ENCODE results near the gene AKR7A2.
"Not testable (repeated sequence)": the region's sequence is repeated elsewhere in the genome, so short reads cannot be mapped to it uniquely, and the experiment has no call there.

The AKR7A2 gene

DNA sequence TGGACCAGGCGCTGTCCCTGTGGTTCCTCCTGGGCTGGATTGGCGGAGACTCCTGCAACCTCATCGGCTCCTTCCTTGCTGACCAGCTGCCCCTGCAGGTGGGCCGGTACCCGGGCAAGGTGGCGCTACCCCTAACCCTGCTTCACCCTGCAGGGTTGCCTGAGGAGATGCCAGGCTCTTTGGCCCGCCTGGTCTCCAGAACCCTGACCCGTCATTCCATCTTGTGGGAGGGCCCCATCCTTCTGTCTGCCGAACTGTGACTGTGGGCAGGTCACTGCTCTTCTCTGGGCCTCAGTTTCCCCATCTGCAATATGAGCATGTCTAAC, 12.7 kb upstream of the AKR7A2 start:
- no peak for DNase-seq

- DNase-seq, result no peak
These were observed 12.2 kb upstream of the AKR7A2 start for GRCh38 chr1:19323987-19324664.

- DNase-seq, result no peak
These were observed 10.5 kb upstream of the AKR7A2 start for GRCh38 chr1:19322481-19322880.

DNA sequence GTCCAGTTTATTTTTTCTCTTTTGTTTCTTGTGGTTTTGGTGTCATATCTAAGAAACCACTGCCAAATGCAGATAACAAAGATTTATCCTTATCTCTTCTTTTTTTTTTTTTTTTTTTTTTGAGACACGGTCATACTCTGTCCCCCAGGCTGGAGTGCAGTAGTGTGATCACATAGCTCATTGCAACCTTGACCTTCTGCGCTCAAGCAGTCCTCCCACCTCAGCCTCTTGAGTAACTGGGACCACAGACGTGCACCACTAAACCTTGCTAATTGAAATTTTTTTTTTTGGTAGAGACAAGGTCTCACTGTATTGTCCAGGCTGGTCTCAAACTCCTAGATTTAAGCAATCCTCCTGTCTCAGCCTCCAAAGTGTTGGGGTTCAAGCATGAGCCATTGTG, 9.1 kb upstream of the AKR7A2 start:
- DNase-seq, result no peak

DNA sequence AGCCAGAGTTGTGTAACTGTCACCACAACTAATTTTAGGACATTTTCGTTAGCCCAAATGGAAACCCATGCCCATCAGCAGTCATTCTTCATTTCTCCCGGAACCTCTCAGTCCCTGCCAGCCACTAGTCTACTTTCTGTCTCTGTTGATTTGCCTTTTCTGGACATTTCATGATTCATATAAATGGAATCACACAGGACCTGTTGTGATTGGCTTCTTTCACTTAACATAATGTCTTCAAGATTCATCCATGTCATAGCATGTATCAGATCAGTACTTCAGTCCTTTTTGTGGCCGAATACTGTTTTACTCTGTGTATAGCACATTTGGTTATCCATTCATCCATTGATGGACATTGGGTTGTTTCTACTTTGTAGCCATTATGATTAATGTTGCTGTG, 7.3 kb upstream of the AKR7A2 start:
- no peak for DNase-seq

GRCh38 chr1:19317126-19317910, 5.4 kb upstream of the AKR7A2 start:
- no peak for DNase-seq

GRCh38 chr1:19315378-19316198, 3.6 kb upstream of the AKR7A2 start:
- no peak for DNase-seq

DNA sequence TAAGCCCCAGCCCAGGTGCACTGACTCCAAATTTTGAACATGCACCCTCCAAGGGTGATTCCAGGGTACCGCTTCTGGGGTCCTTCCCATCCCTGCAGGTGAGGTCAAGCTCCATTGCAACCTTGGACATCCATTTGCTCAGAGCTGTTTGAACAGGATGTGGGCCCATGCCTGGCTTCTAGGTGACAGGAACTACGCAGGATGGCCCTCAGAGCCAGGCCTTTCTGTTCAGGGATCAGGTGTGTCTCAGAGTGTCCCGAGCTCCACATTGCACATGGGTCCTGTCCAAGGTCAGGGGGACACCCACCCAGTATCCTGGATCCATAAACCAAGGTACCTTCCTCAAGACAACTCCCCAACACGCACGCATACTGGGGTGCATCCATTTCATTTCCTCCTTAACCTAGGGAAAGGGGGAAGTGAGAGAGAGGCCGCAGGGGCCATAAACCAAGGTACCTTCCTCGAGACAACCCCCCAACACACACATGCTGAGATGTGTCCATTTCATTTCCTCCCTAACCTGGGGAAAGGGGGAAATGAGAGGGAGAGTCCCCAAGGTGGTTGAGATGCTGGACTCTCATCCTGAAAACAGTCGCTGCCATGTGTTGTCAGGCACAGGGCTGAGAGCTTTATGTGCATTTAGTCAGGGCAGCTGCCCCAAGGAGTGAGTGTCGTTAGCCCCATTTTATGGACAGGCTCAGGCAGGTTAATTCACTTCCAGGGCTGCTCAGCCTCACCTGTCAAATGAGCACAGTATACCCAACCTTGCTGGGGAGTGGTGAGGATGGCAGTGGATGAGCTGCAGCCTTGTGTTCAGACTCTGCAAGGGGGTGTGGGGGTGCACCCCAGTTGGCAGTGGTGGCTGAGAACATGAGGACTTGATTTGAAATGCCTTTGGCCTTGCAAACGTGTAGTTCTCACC, 2.3 kb upstream of the AKR7A2 start:
- no peak for DNase-seq

DNA sequence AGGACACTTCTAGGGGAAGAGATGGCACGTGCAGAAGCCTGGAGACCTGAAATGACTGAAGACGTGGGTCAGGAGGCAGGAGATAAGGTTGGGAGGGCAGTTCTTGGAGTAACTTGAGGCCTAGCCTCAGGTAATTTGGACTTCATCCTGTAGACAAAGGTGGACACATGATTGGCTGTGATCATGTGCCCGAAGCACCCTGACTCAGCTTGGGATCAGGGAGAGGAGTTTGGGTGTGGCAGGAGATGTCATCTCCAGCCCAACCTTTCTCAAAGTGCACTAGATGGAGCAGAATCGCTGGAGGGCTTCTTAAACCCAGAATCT, 1.7 kb upstream of the AKR7A2 start:
- DNase-seq, result no peak

GRCh38 chr1:19312782-19313635, 1.1 kb upstream of the AKR7A2 start:
- DNase-seq, result no peak

DNA sequence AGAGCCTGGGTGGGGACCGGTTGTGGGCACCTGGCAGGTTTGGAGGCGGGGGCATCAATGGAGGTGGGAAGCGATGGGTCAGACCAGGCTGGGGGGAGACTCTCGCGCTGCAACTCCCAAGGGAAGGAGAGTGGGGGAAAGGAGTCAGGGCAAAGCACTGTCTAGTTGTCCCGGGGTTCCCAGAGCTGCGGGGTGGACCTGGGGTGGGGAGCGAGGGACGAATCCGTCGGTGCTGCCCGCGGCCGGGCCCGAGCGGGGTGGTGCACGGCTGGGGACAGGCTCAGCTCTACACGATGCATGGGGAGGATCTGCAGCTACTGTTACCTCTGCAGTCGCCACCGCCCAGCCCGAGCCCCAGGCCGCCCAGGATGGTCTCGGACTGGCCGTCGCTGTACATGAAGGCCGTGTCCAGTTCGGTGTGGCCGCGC, 427 bp downstream of the AKR7A2 start:
- peak; percentile 17 for DNase-seq

DNA sequence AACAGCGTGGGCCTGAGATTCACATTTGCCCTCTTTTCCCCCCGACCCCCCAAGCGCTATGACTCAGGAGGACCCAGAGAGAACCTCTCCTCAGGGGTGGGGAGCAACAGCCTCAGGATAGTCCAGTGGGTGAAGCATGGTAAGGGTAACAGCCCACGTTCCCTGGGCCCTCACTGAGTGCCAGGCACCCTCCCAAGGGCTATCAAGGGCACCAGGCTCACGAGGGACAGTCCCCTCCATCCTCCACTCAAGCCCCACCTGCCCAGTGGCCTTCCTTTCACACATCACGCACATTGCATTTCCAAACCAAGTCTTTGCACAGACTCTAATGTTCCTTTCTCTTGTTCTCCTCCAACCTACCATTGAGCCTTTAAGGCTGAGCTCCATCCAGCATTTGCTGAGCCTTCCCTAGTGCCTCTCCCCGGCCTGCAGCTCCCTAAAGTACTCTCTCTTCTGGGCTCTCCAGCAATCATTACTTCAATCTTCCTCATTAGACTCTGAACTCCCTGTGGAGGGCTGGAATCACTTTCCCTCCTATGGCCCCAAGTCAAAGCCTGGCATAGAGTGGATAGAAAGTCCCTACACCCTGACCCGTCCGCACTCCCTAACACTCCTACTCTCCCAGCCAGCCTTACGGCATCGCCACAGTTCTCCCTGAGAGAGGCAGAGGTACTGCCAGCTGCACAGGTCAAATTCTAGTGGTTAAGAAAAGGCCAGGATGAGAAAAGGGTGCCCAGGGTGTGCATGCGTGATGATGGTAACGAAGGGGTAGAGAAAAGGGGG, 1.0 kb downstream of the AKR7A2 start:
- no peak for DNase-seq

DNA sequence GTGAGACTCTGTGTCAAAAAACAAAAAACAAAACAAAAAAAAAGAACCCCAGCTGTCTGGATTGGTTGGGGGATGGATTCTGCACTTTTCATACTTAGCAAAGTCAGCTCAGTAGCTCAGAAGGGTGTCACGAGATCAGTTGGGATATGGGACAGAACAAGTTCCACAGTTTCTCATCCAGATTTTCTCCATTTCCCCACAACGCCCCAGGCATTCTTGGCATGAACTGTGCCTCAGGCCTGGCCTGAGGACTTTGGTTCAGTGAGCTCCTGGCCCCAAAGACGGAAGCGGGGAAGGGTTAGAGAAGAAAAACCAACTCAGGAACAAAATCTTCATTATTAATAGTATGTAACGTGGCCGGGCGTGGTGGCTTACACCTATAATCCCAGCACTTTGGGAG, 1.9 kb downstream of the AKR7A2 start:
- no peak for DNase-seq

GRCh38 chr1:19309123-19309813, 2.7 kb downstream of the AKR7A2 start:
- no peak for DNase-seq

- no peak for DNase-seq
These were observed 3.4 kb downstream of the AKR7A2 start for GRCh38 chr1:19308509-19308907.

- DNase-seq, result no peak
These were observed 4.0 kb downstream of the AKR7A2 start for GRCh38 chr1:19307794-19308508.

DNA sequence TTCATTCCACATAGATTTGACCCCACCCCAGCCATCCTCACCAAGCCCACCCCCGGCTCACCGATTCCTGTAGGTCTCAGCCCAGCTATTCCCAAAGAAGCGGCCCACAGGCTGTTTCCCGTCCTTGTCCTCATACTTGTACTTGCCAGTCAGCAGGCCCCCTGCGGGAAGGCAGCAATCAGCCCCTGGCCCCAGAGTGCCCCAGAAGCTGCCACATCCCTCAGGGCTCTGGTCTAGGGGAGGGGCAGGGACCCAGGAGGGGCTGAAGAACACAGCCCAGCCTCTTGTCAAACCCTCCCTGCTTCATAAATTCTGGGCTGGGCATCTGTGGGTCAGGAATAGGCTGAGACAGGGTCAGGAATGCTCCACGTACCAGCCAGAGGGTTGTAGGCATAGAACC, 5.0 kb downstream of the AKR7A2 start:
- no peak for DNase-seq

- no peak for DNase-seq
These were observed 6.1 kb downstream of the AKR7A2 start for GRCh38 chr1:19305880-19306279.

DNA sequence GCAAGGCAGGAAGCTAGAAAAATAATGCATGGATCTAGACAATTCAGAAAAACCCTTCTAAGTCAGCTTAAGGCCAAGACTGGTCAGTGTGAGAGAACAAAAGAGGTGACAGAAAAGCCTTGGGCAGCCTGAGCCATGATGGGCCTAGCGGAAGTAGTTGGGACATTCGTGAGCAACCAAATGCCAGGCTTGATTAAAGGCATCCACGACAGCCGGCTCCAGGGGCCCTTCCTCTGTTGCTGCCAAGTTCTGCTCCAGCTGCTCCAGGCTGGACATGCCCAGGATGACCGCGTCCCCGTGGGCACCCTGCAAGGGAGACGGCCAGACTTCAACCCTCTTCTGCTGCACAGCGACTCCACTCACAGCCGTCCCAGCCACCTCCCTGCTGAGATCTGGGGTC, 7.9 kb downstream of the AKR7A2 start:
- not testable (repeated sequence) for DNase-seq

DNA sequence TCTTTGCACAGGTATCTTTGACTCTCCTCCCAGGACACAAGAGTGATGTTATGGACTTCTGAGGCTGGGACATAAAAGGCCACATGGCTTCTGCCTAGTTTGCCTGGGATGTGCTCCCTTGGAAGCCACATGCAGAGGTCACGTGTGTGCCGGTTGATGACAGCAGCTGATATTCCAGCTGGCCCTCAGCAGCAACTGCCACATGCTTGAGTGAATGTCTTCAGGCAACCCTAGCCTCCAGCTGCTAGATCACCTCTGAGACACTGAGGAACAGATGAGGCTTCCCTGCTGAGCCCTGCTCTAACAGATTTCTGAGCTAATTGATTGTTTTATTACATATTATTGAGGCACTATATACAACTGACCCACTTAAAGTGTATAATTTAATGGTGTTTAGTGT, 11.7 kb downstream of the AKR7A2 start:
- DNase-seq, result no peak
